Skeletal muscle tissue (tissue), 4 donors: ENCODE data around the gene ZNF396. TPM values are rescaled to one million over a fixed set of nuclear protein-coding genes. Genes with fewer than 3 reads are reported as not detected.

Experiments used
- H3K27ac ChIP-seq: one replicate; pipeline ENCODE4 v1.7.0; 2013; ENCODE audit warnings: mild to moderate bottlenecking, low read depth, low read length, inconsistent platforms
- H3K27me3 ChIP-seq, 3 donors: one replicate each; pipeline ENCODE4 v1.7.0; 2013; ENCODE audit warnings: low read length in 3 of 3; ENCODE audit not compliant: control insufficient read depth in 3 of 3, insufficient read depth in 3 of 3
- H3K36me3 ChIP-seq, 3 donors: one replicate each; pipeline ENCODE4 v1.7.0; 2013; ENCODE audit warnings: low read length in 3 of 3; ENCODE audit not compliant: control insufficient read depth in 3 of 3, insufficient read depth in 3 of 3
- H3K4me1 ChIP-seq, 3 donors: one replicate each; pipeline ENCODE4 v1.7.0; 2013; ENCODE audit warnings: low read length in 3 of 3, mild to moderate bottlenecking in 3 of 3; ENCODE audit not compliant: control insufficient read depth in 3 of 3, insufficient read depth in 3 of 3
- H3K4me3 ChIP-seq, 3 donors: one replicate each; pipeline ENCODE4 v1.7.0; 2013; ENCODE audit warnings: low read length in 3 of 3
- H3K9ac ChIP-seq, 3 donors: one replicate each; pipeline ENCODE4 v1.7.0; 2013; ENCODE audit warnings: low read length in 3 of 3, mild to moderate bottlenecking in 3 of 3, moderate library complexity in 2 of 3, low read depth in 1 of 3
- H3K9me3 ChIP-seq, 3 donors: one replicate each; pipeline ENCODE4 v1.7.0; 2013; ENCODE audit warnings: low read length in 3 of 3; ENCODE audit not compliant: control insufficient read depth in 3 of 3
- total RNA-seq: library from RNA; depleted of rRNA; stranded (reverse); fragments of >200 nt; gene quantifications from one replicate; pipeline ENCODE4 v1.2.3, GENCODE V29; 2014
- donor health status: Osteomylitis.

Gene ZNF396
- total RNA-seq, 1 donor from 2014 or later = 1.6 TPM

GRCh38 chr18:35368595-35368994, 8.5 kb downstream of the ZNF396 start:
- Histone ChIP-seq H3K36me3 (peaks cover 0 to 5% (median 0%) of the 10 kb centered on the region in 3 donors), H3K9ac (no peak overlapping the region), H3K4me3 (no peak overlapping the region), H3K27ac (no peak overlapping the region), H3K27me3 (no peaks in the 10 kb centered on the region), H3K4me1 (no peaks in the 10 kb centered on the region), H3K9me3 (no peaks in the 10 kb centered on the region)

GRCh38 chr18:35362531-35362930, 14.6 kb downstream of the ZNF396 start:
- H3K36me3 ChIP-seq = no peaks in the 10 kb centered on the region
- H3K27me3 ChIP-seq = no peaks in the 10 kb centered on the region
- no peak overlapping the region for H3K9ac ChIP-seq
- no peaks in the 10 kb centered on the region for H3K4me1 ChIP-seq
- no peak overlapping the region for H3K4me3 ChIP-seq
- no peaks in the 10 kb centered on the region for H3K9me3 ChIP-seq
- no peak overlapping the region for H3K27ac ChIP-seq

GRCh38 chr18:35361570-35362321, 15.4 kb downstream of the ZNF396 start:
- no peak overlapping the region for H3K4me3 ChIP-seq
- H3K27ac ChIP-seq = no peak overlapping the region
- H3K9me3 ChIP-seq = no peaks in the 10 kb centered on the region
- H3K36me3 ChIP-seq = no peaks in the 10 kb centered on the region
- no peak overlapping the region for H3K9ac ChIP-seq
- H3K27me3 ChIP-seq = no peaks in the 10 kb centered on the region
- H3K4me1 ChIP-seq = no peaks in the 10 kb centered on the region

GRCh38 chr18:35355140-35355618, 22.0 kb downstream of the ZNF396 start:
- Histone ChIP-seq H3K9ac (peak overlapping the region in 1 of 3 donors; percentile 70), H3K9me3 (no peaks in the 10 kb centered on the region), H3K27ac (no peak overlapping the region), H3K4me3 (peak overlapping the region in 2 of 3 donors; percentile 36 to 44), H3K27me3 (no peaks in the 10 kb centered on the region), H3K36me3 (no peaks in the 10 kb centered on the region), H3K4me1 (no peaks in the 10 kb centered on the region)

- Histone ChIP-seq H3K27ac (no peak overlapping the region), H3K4me1 (no peaks in the 10 kb centered on the region), H3K27me3 (no peaks in the 10 kb centered on the region), H3K9me3 (no peaks in the 10 kb centered on the region), H3K9ac (no peak overlapping the region), H3K36me3 (no peaks in the 10 kb centered on the region), H3K4me3 (no peak overlapping the region)
Measured at GRCh38 chr18:35352778-35353177, 24.4 kb downstream of the ZNF396 start.

GRCh38 chr18:35352283-35352682, 24.9 kb downstream of the ZNF396 start:
- Histone ChIP-seq H3K27me3 (no peaks in the 10 kb centered on the region), H3K27ac (no peak overlapping the region), H3K4me3 (no peak overlapping the region), H3K9me3 (no peaks in the 10 kb centered on the region), H3K4me1 (no peaks in the 10 kb centered on the region), H3K9ac (no peak overlapping the region), H3K36me3 (no peaks in the 10 kb centered on the region)

- Histone ChIP-seq H3K4me3 (no peak overlapping the region), H3K27ac (no peak overlapping the region), H3K27me3 (no peaks in the 10 kb centered on the region), H3K9me3 (no peaks in the 10 kb centered on the region), H3K36me3 (no peaks in the 10 kb centered on the region), H3K9ac (peak overlapping the region in 1 of 3 donors; percentile 38), H3K4me1 (peaks cover 9 to 15% (median 12%) of the 10 kb centered on the region in 3 donors)
Measured at GRCh38 chr18:35348001-35348400, 29.1 kb downstream of the ZNF396 start.

GRCh38 chr18:35345950-35346349, 31.2 kb downstream of the ZNF396 start:
- H3K9ac ChIP-seq = no peak overlapping the region
- no peaks in the 10 kb centered on the region for H3K27me3 ChIP-seq
- H3K9me3 ChIP-seq = no peaks in the 10 kb centered on the region
- peak overlapping the region; percentile 100 for H3K27ac ChIP-seq
- H3K4me1 ChIP-seq = peaks cover 16 to 27% (median 17%) of the 10 kb centered on the region in 3 donors
- no peaks in the 10 kb centered on the region for H3K36me3 ChIP-seq
- no peak overlapping the region for H3K4me3 ChIP-seq

- peak overlapping the region; percentile 100 for H3K27ac ChIP-seq
- H3K4me3 ChIP-seq = no peak overlapping the region
- H3K9me3 ChIP-seq = no peaks in the 10 kb centered on the region
- peaks cover 17 to 31% (median 19%) of the 10 kb centered on the region in 3 donors for H3K4me1 ChIP-seq
- no peaks in the 10 kb centered on the region for H3K36me3 ChIP-seq
- H3K27me3 ChIP-seq = no peaks in the 10 kb centered on the region
- peak overlapping the region in 1 of 3 donors; percentile 100 for H3K9ac ChIP-seq
Measured at GRCh38 chr18:35345460-35345921, 31.6 kb downstream of the ZNF396 start.

GRCh38 chr18:35344736-35345459, 32.2 kb downstream of the ZNF396 start:
- H3K4me3 ChIP-seq = peak overlapping the region; percentile 94 to 97 (median 96)
- peaks cover 21 to 37% (median 23%) of the 10 kb centered on the region in 3 donors for H3K4me1 ChIP-seq
- H3K27me3 ChIP-seq = no peaks in the 10 kb centered on the region
- peak overlapping the region; percentile 99 to 100 (median 100) for H3K9ac ChIP-seq
- H3K9me3 ChIP-seq = no peaks in the 10 kb centered on the region
- H3K36me3 ChIP-seq = peaks cover 3 to 5% (median 5%) of the 10 kb centered on the region in 3 donors
- H3K27ac ChIP-seq = peak overlapping the region; percentile 100
